ENCODE measurements around the gene POMT2. TPM values are rescaled to one million over a fixed set of nuclear protein-coding genes. Genes with fewer than 3 reads are reported as not detected.

Gene POMT2
- total and polyA plus RNA-seq, 2 donors (not counting 1 experiment from before 2014, with no cell fraction given), result 9.6 to 11.0 TPM

DNA sequence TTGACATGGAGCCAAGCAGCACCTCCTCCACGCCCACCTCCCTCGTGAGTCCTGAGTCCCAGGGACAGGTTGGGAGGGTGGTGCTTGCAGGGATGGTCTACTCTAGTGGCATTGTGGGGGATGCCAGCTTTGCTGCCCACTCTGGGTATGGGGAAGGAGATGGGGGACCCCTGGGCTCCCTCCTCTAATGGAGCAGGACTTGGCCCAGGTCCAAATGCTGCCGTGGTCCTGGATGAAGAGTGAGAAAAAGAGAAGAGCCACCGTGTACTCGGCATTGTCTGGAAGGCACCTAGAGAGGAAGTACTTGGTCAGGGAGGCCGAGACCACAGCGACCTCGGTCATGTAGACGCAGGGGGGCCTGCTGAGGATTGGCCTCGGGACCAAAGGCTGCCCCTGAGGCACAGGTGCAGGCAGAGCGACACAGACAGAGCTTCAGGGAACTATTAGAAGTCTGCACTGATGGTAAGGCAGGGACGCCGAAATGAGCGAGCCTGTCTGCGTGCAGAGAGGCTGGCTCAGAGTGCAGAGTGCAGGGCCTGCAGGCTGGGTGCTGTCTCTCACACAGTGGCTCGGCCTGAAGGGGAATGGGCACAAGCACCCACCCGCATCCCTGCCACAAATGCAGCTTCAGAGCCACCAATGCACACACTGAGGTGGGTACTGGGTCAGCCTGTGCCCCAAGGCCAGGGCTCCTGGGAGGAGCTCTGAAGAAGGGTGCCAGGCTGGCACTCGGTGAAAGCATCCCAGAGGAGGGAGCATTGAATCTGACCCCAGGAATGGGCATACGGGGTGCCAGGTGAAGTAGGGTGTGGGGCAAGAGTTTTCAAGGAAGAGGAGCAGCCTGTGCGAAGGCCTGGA, 67.1 kb downstream of the POMT2 start:
- TF ChIP-seq EZH2 (IDR thresholded peaks at IDR 0.05; ENCODE audit: low read length, missing control alignments), result no peak
- TF ChIP-seq, protein P1, sequence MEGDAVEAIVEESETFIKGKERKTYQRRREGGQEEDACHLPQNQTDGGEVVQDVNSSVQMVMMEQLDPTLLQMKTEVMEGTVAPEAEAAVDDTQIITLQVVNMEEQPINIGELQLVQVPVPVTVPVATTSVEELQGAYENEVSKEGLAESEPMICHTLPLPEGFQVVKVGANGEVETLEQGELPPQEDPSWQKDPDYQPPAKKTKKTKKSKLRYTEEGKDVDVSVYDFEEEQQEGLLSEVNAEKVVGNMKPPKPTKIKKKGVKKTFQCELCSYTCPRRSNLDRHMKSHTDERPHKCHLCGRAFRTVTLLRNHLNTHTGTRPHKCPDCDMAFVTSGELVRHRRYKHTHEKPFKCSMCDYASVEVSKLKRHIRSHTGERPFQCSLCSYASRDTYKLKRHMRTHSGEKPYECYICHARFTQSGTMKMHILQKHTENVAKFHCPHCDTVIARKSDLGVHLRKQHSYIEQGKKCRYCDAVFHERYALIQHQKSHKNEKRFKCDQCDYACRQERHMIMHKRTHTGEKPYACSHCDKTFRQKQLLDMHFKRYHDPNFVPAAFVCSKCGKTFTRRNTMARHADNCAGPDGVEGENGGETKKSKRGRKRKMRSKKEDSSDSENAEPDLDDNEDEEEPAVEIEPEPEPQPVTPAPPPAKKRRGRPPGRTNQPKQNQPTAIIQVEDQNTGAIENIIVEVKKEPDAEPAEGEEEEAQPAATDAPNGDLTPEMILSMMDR (conservative IDR thresholded peaks at IDR 0.05 in 1 of 2, IDR thresholded peaks at IDR 0.05 in 1 of 2; ENCODE audit: low read depth in 1 of 2, low read length in 2 of 2), result no peak
- Histone ChIP-seq H3K27ac (ENCODE audit: insufficient read depth, low read length) (no peak overlapping the region), H3K4me2 (ENCODE audit: extremely low read depth, insufficient read depth, low read length) (no peak overlapping the region), H4K20me1 (ENCODE audit: control insufficient read depth, extremely low read depth, insufficient read depth, low read length) (peaks cover 2% of the 10 kb centered on the region), H3K79me2 (ENCODE audit: control insufficient read depth, insufficient read depth, low read length) (no peaks in the 10 kb centered on the region), H3K9ac (ENCODE audit: insufficient read depth, low read length) (no peak overlapping the region), H2AFZ (ENCODE audit: low read length) (no peak overlapping the region), H3K36me3 (ENCODE audit: control insufficient read depth, insufficient read depth, low read length) (no peaks in the 10 kb centered on the region), H3K4me3 (replicated peaks in 1 of 4; ENCODE audit: control extremely low read depth in 1 of 4, insufficient read depth in 1 of 4, low read depth in 3 of 4, low read length in 4 of 4) (no peak overlapping the region), H3K27me3 (ENCODE audit: control insufficient read depth, insufficient read depth, low read length) (peaks cover 5% of the 10 kb centered on the region), H3K4me1 (ENCODE audit: control insufficient read depth, extremely low read depth, insufficient read depth, low read length) (no peaks in the 10 kb centered on the region), H3K9me3 (ENCODE audit: control insufficient read depth, insufficient read depth, low read depth, low read length) (no peaks in the 10 kb centered on the region)
- no peak for DNase-seq (ENCODE audit: low read depth in 2 of 2)

DNA sequence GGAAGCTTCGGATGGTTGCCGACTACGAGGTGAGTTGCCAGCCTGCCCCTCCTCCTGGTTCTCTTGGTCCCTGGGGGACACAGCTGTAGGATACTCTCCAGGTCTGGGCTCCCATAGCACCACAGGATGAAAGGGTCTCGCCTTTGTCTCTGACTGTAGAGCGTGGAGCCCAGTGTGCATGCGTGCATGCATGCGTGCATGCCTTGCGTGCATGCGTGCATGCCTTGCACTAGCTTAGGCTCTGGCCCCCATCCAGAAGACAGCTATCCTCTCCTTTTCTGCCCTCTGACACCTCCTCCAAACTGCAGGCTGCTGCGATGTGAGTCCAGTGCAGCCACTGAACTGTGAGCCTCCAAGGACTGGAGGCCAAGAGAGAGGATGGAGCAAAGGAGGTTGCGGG, 68.8 kb downstream of the POMT2 start:
- Histone ChIP-seq H4K20me1 (ENCODE audit: control insufficient read depth, extremely low read depth, insufficient read depth, low read length) (peaks cover 2% of the 10 kb centered on the region), H2AFZ (ENCODE audit: low read length) (no peak overlapping the region), H3K9me3 (ENCODE audit: control insufficient read depth, insufficient read depth, low read depth, low read length) (no peaks in the 10 kb centered on the region), H3K79me2 (ENCODE audit: control insufficient read depth, insufficient read depth, low read length) (no peaks in the 10 kb centered on the region), H3K36me3 (ENCODE audit: control insufficient read depth, insufficient read depth, low read length) (no peaks in the 10 kb centered on the region), H3K27me3 (ENCODE audit: control insufficient read depth, insufficient read depth, low read length) (peaks cover 5% of the 10 kb centered on the region), H3K4me2 (ENCODE audit: extremely low read depth, insufficient read depth, low read length) (no peak overlapping the region), H3K9ac (ENCODE audit: insufficient read depth, low read length) (no peak overlapping the region), H3K27ac (ENCODE audit: insufficient read depth, low read length) (no peak overlapping the region), H3K4me1 (ENCODE audit: control insufficient read depth, extremely low read depth, insufficient read depth, low read length) (no peaks in the 10 kb centered on the region), H3K4me3 (replicated peaks in 1 of 4; ENCODE audit: control extremely low read depth in 1 of 4, insufficient read depth in 1 of 4, low read depth in 3 of 4, low read length in 4 of 4) (no peak overlapping the region)
- TF ChIP-seq EZH2 (IDR thresholded peaks at IDR 0.05; ENCODE audit: low read length, missing control alignments), result no peak
- TF ChIP-seq, protein P1 (conservative IDR thresholded peaks at IDR 0.05 in 1 of 2, IDR thresholded peaks at IDR 0.05 in 1 of 2; ENCODE audit: low read depth in 1 of 2, low read length in 2 of 2), result no peak
- no peak for DNase-seq (ENCODE audit: low read depth in 2 of 2)

DNA sequence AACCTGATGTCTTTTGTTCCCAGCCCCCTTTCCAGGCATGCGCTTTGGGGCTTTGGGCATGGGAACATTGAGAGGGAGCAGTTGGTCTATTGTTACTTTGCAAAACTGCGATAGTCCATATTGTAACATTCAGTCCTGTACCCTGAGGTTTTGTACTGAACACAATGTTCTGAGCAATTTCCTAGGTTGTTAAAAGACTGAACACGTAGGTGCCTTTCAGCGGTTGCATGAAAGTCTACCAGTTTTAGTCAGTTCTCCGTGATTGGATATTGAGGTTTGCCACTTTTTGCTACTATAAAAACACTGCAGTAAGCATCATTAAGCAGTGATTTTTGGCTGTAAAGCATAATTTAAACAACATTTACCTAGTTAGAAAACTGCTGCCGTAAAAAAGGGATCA, 69.8 kb downstream of the POMT2 start:
- H3K4me1 ChIP-seq (ENCODE audit: control insufficient read depth, extremely low read depth, insufficient read depth, low read length), result no peaks in the 10 kb centered on the region
- DNase-seq (ENCODE audit: low read depth in 2 of 2), result no peak
- H3K27me3 ChIP-seq (ENCODE audit: control insufficient read depth, insufficient read depth, low read length), result peaks cover 5% of the 10 kb centered on the region
- no peak overlapping the region for H3K27ac ChIP-seq (ENCODE audit: insufficient read depth, low read length)
- H3K36me3 ChIP-seq (ENCODE audit: control insufficient read depth, insufficient read depth, low read length), result no peaks in the 10 kb centered on the region
- no peak overlapping the region for H3K4me3 ChIP-seq (replicated peaks in 1 of 4; ENCODE audit: control extremely low read depth in 1 of 4, insufficient read depth in 1 of 4, low read depth in 3 of 4, low read length in 4 of 4)
- H2AFZ ChIP-seq (ENCODE audit: low read length), result no peak overlapping the region
- peaks cover 2% of the 10 kb centered on the region for H4K20me1 ChIP-seq (ENCODE audit: control insufficient read depth, extremely low read depth, insufficient read depth, low read length)
- H3K9me3 ChIP-seq (ENCODE audit: control insufficient read depth, insufficient read depth, low read depth, low read length), result no peaks in the 10 kb centered on the region
- H3K79me2 ChIP-seq (ENCODE audit: control insufficient read depth, insufficient read depth, low read length), result no peaks in the 10 kb centered on the region
- no peak overlapping the region for H3K9ac ChIP-seq (ENCODE audit: insufficient read depth, low read length)
- no peak overlapping the region for H3K4me2 ChIP-seq (ENCODE audit: extremely low read depth, insufficient read depth, low read length)
- TF ChIP-seq, protein P1 (conservative IDR thresholded peaks at IDR 0.05 in 1 of 2, IDR thresholded peaks at IDR 0.05 in 1 of 2; ENCODE audit: low read depth in 1 of 2, low read length in 2 of 2), result no peak
